Loucy (cell line): ENCODE measurements around the gene LIMK2.

Source experiments
- H2AFZ ChIP-seq: fragments of 200-600 bp; sonication (generic); 2 replicates; pipeline ENCODE4 v1.6.0; 2016; ENCODE audit warnings: antibody characterized with exemption, mild to moderate bottlenecking, low read length, moderate library complexity
- H3F3A ChIP-seq: fragments of 200-600 bp; 2 replicates; pipeline ENCODE4 v1.6.0; 2016; ENCODE audit warnings: antibody characterized with exemption, low read depth, mild to moderate bottlenecking
- H3K27me3 ChIP-seq: fragments of 200-600 bp; sonication (generic); 2 replicates; pipeline ENCODE4 v1.6.1; 2014; ENCODE audit warnings: low read length, mild to moderate bottlenecking; ENCODE audit not compliant: insufficient read depth, poor library complexity, severe bottlenecking
- H3K36me3 ChIP-seq: fragments of 200-600 bp; sonication (generic); 2 replicates; pipeline ENCODE4 v1.6.1; 2016; ENCODE audit warnings: low read length; ENCODE audit not compliant: insufficient read depth
- H3K4me1 ChIP-seq: fragments of 200-600 bp; sonication (generic); 2 replicates; pipeline ENCODE4 v1.5.1; 2014; ENCODE audit warnings: low read length, mild to moderate bottlenecking; ENCODE audit not compliant: insufficient read depth, poor library complexity, severe bottlenecking
- H3K4me2 ChIP-seq: fragments of 200-600 bp; sonication (generic); 2 replicates; pipeline ENCODE4 v1.6.0; 2014; ENCODE audit warnings: antibody characterized with exemption, low read length, low read depth, mild to moderate bottlenecking; ENCODE audit not compliant: poor library complexity, severe bottlenecking
- H3K4me3 ChIP-seq: fragments of 200-600 bp; sonication (generic); 2 replicates; pipeline ENCODE4 v1.5.1; 2014; ENCODE audit warnings: low read length, mild to moderate bottlenecking, mixed read lengths; ENCODE audit not compliant: poor library complexity, severe bottlenecking
- H3K79me2 ChIP-seq: fragments of 200-600 bp; sonication (generic); 2 replicates; pipeline ENCODE4 v1.6.1; 2014; ENCODE audit warnings: low read length; ENCODE audit not compliant: insufficient read depth
- H3K9ac ChIP-seq: fragments of 200-600 bp; sonication (generic); 2 replicates; pipeline ENCODE4 v1.6.0; 2014; ENCODE audit warnings: mild to moderate bottlenecking, low read depth, low read length, moderate library complexity; ENCODE audit not compliant: poor library complexity, severe bottlenecking
- H3K9me2 ChIP-seq: fragments of 200-600 bp; sonication (generic); replicated peaks from 2 replicates; pipeline ENCODE4 v1.6.1; 2016; ENCODE audit warnings: low read depth, low read length, mixed read lengths
- H3K9me3 ChIP-seq: fragments of 200-600 bp; sonication (generic); 2 replicates; pipeline ENCODE4 v1.6.1; 2014; ENCODE audit warnings: mild to moderate bottlenecking, antibody characterized with exemption, low read length, low read depth; ENCODE audit not compliant: insufficient read depth
- H4K20me1 ChIP-seq: fragments of 200-600 bp; sonication (generic); 2 replicates; pipeline ENCODE4 v1.6.0; 2014; ENCODE audit warnings: antibody characterized with exemption, low read length, mild to moderate bottlenecking; ENCODE audit not compliant: insufficient read depth, poor library complexity, severe bottlenecking
- CTCF ChIP-seq: fragments of 200-600 bp; sonication (generic); conservative IDR thresholded peaks from 2 replicates; pipeline ENCODE4 v1.5.1; 2014; ENCODE audit warnings: mild to moderate bottlenecking, antibody characterized with exemption, low read length
- EZH2phosphoT487 ChIP-seq: fragments of 200-600 bp; IDR thresholded peaks from 2 replicates; pipeline ENCODE4 v1.6.1; 2018; ENCODE audit warnings: antibody characterized with exemption, mild to moderate bottlenecking, moderate library complexity, borderline replicate concordance

Gene LIMK2

GRCh38 chr22:31185056-31185455 is 27.0 kb upstream of the LIMK2 start:
- no peak overlapping the region for H3K4me2 ChIP-seq
- no peak overlapping the region for H2AFZ ChIP-seq
- H3K9ac ChIP-seq, result no peak overlapping the region
- H3K9me2 ChIP-seq, result no peaks in the 10 kb centered on the region
- TF ChIP-seq EZH2phosphoT487 (no peak), CTCF (no peak)
- H4K20me1 ChIP-seq, result no peaks in the 10 kb centered on the region
- no peak overlapping the region for H3K4me3 ChIP-seq
- no peaks in the 10 kb centered on the region for H3K27me3 ChIP-seq
- no peaks in the 10 kb centered on the region for H3K4me1 ChIP-seq
- no peaks in the 10 kb centered on the region for H3K79me2 ChIP-seq
- H3F3A ChIP-seq, result no peaks in the 10 kb centered on the region
- H3K36me3 ChIP-seq, result 0 out of 2 replicates have a peak, but pooled peaks cover 3% of the 10 kb centered on the region
- no peaks in the 10 kb centered on the region for H3K9me3 ChIP-seq

- H3K9ac ChIP-seq, result no peak overlapping the region
- H3K9me2 ChIP-seq, result no peaks in the 10 kb centered on the region
- H3K79me2 ChIP-seq, result no peaks in the 10 kb centered on the region
- no peak overlapping the region for H2AFZ ChIP-seq
- H3K4me2 ChIP-seq, result no peak overlapping the region
- H3K27me3 ChIP-seq, result no peaks in the 10 kb centered on the region
- H3K4me1 ChIP-seq, result no peaks in the 10 kb centered on the region
- H3K9me3 ChIP-seq, result no peaks in the 10 kb centered on the region
- no peaks in the 10 kb centered on the region for H4K20me1 ChIP-seq
- H3K36me3 ChIP-seq, result peaks cover 6% of the 10 kb centered on the region; the same call in 1 of the 2 replicates
- TF ChIP-seq CTCF (no peak), EZH2phosphoT487 (no peak)
- no peak overlapping the region for H3K4me3 ChIP-seq
- no peaks in the 10 kb centered on the region for H3F3A ChIP-seq
Observed at GRCh38 chr22:31187627-31188026, 24.5 kb upstream of the LIMK2 start.

GRCh38 chr22:31192513-31192912 is 19.6 kb upstream of the LIMK2 start:
- Histone ChIP-seq H3K4me1 (no peaks in the 10 kb centered on the region), H3K9me2 (no peaks in the 10 kb centered on the region), H3K79me2 (no peaks in the 10 kb centered on the region), H3F3A (no peaks in the 10 kb centered on the region), H3K4me2 (no peak overlapping the region), H3K36me3 (peaks cover 29% of the 10 kb centered on the region; the same call in 1 of the 2 replicates), H3K9ac (no peak overlapping the region), H3K27me3 (no peaks in the 10 kb centered on the region), H3K9me3 (no peaks in the 10 kb centered on the region), H3K4me3 (no peak overlapping the region), H4K20me1 (no peaks in the 10 kb centered on the region), H2AFZ (no peak overlapping the region)
- no peak for TF ChIP-seq CTCF
- no peak for TF ChIP-seq EZH2phosphoT487
